HepG2 (cell line): Measurements from ENCODE around the gene DZANK1. TPM values are rescaled to one million over a fixed set of nuclear protein-coding genes. Genes with fewer than 3 reads are reported as not detected.

ENCODE experiments used
- AFF4 ChIP-seq: sonication (generic); formaldehyde crosslinking; IDR thresholded peaks from 2 replicates; pipeline ENCODE4 v1.4.0; 2020; ENCODE audit warnings: missing genetic modification reagents
- ASH2L ChIP-seq: fragments of 300-600, 200-600 bp; sonication (generic); IDR thresholded peaks from 2 replicates; pipeline ENCODE4 v1.7.0; 2017; ENCODE audit warnings: low read depth, mild to moderate bottlenecking, moderate library complexity, mixed read lengths, low read length; ENCODE audit not compliant: insufficient read length
- ELK4 ChIP-seq: sonication (generic); formaldehyde crosslinking; IDR thresholded peaks from 2 replicates; pipeline ENCODE4 v1.9.0; 2021; ENCODE audit warnings: missing genetic modification reagents, borderline replicate concordance
- FOXC1 ChIP-seq: sonication (generic); formaldehyde crosslinking; IDR thresholded peaks from 2 replicates; pipeline ENCODE4 v1.8.0; 2022; ENCODE audit warnings: mild to moderate bottlenecking, missing genetic modification reagents, borderline replicate concordance
- HNRNPK ChIP-seq: fragments of 200-400 bp; formaldehyde crosslinking; IDR thresholded peaks from 2 replicates; pipeline ENCODE4 v1.6.1; 2018; ENCODE audit warnings: low read length, low read depth, moderate library complexity, mild to moderate bottlenecking; ENCODE audit not compliant: poor library complexity, severe bottlenecking
- SRSF1 ChIP-seq: fragments of 200-400 bp; formaldehyde crosslinking; optimal IDR thresholded peaks from 2 replicates; pipeline ENCODE3; 2017; ENCODE audit warnings: mild to moderate bottlenecking, low read depth, low read length, moderate library complexity
- ZNF549 ChIP-seq: sonication (generic); formaldehyde crosslinking; IDR thresholded peaks from 2 replicates; pipeline ENCODE4 v1.5.0; 2020; ENCODE audit warnings: missing genetic modification reagents
- polyA plus RNA-seq, 8 experiments: library from polyadenylated mRNA; depleted of rRNA in 3 of 8; stranded (reverse) in 7 of 8; unstranded in 1 of 8; fragments of >200 nt; fragmentation: Illumina TruSeq in 4 of 8; extraction: Trizol in 4 of 8; gene quantifications; 2 replicates each; pipeline versions ENCODE4 v1.2.1 to v1.2.3, GENCODE V29; 2011 to 2016; ENCODE audit warnings: low read depth in 4 of 8, missing spikeins in 1 of 8, mixed read lengths in 1 of 8; ENCODE audit not compliant: insufficient read depth in 1 of 8
- total RNA-seq, 5 experiments: library from RNA; depleted of rRNA; stranded (reverse); fragments of >200 nt; fragmentation: Illumina TruSeq; extraction: Trizol; gene quantifications; 2 replicates each; pipeline ENCODE4 v1.2.3, GENCODE V29; 2016; ENCODE audit warnings: low read depth in 1 of 5
- TF ChIP-seq, protein P1 (sequence below): fragments of 450-650 bp; IDR thresholded peaks from 2 replicates; pipeline ENCODE4 v1.6.1; 2016
- TF ChIP-seq, protein P2 (sequence below): sonication (generic); formaldehyde crosslinking; IDR thresholded peaks from 2 replicates; pipeline ENCODE4 v1.4.0; 2020; ENCODE audit warnings: missing genetic modification reagents
- TF ChIP-seq, protein P3 (sequence below): sonication (generic); formaldehyde crosslinking; IDR thresholded peaks from 2 replicates; pipeline ENCODE4 v1.8.0; 2022; ENCODE audit warnings: mild to moderate bottlenecking, missing genetic modification reagents, moderate library complexity

DZANK1 gene
- total and polyA plus RNA-seq, 2 of the 13 experiments (the other 11 are each of a cell fraction or from before 2014, with no cell fraction given) = 1.6 to 3.2 TPM

- peak; percentile 89 for TF ChIP-seq FOXC1 (CRISPR knock-in tag)
- TF ChIP-seq, protein P1, sequence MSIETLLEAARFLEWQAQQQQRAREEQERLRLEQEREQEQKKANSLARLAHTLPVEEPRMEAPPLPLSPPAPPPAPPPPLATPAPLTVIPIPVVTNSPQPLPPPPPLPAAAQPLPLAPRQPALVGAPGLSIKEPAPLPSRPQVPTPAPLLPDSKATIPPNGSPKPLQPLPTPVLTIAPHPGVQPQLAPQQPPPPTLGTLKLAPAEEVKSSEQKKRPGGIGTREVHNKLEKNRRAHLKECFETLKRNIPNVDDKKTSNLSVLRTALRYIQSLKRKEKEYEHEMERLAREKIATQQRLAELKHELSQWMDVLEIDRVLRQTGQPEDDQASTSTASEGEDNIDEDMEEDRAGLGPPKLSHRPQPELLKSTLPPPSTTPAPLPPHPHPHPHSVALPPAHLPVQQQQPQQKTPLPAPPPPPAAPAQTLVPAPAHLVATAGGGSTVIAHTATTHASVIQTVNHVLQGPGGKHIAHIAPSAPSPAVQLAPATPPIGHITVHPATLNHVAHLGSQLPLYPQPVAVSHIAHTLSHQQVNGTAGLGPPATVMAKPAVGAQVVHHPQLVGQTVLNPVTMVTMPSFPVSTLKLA = peak; percentile 48; the same call in 1 of the 2 replicates
- no peak for TF ChIP-seq SRSF1
- TF ChIP-seq AFF4 (CRISPR knock-in tag) = no peak
- no peak for TF ChIP-seq ELK4 (CRISPR knock-in tag)
- TF ChIP-seq, protein P2, sequence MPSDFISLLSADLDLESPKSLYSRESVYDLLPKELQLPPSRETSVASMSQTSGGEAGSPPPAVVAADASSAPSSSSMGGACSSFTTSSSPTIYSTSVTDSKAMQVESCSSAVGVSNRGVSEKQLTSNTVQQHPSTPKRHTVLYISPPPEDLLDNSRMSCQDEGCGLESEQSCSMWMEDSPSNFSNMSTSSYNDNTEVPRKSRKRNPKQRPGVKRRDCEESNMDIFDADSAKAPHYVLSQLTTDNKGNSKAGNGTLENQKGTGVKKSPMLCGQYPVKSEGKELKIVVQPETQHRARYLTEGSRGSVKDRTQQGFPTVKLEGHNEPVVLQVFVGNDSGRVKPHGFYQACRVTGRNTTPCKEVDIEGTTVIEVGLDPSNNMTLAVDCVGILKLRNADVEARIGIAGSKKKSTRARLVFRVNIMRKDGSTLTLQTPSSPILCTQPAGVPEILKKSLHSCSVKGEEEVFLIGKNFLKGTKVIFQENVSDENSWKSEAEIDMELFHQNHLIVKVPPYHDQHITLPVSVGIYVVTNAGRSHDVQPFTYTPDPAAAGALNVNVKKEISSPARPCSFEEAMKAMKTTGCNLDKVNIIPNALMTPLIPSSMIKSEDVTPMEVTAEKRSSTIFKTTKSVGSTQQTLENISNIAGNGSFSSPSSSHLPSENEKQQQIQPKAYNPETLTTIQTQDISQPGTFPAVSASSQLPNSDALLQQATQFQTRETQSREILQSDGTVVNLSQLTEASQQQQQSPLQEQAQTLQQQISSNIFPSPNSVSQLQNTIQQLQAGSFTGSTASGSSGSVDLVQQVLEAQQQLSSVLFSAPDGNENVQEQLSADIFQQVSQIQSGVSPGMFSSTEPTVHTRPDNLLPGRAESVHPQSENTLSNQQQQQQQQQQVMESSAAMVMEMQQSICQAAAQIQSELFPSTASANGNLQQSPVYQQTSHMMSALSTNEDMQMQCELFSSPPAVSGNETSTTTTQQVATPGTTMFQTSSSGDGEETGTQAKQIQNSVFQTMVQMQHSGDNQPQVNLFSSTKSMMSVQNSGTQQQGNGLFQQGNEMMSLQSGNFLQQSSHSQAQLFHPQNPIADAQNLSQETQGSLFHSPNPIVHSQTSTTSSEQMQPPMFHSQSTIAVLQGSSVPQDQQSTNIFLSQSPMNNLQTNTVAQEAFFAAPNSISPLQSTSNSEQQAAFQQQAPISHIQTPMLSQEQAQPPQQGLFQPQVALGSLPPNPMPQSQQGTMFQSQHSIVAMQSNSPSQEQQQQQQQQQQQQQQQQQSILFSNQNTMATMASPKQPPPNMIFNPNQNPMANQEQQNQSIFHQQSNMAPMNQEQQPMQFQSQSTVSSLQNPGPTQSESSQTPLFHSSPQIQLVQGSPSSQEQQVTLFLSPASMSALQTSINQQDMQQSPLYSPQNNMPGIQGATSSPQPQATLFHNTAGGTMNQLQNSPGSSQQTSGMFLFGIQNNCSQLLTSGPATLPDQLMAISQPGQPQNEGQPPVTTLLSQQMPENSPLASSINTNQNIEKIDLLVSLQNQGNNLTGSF = peak; percentile 67; the same call in 1 of the 2 replicates
- TF ChIP-seq, protein P3, sequence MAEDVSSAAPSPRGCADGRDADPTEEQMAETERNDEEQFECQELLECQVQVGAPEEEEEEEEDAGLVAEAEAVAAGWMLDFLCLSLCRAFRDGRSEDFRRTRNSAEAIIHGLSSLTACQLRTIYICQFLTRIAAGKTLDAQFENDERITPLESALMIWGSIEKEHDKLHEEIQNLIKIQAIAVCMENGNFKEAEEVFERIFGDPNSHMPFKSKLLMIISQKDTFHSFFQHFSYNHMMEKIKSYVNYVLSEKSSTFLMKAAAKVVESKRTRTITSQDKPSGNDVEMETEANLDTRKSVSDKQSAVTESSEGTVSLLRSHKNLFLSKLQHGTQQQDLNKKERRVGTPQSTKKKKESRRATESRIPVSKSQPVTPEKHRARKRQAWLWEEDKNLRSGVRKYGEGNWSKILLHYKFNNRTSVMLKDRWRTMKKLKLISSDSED (CRISPR knock-in tag) = no peak
- TF ChIP-seq HNRNPK = no peak
- TF ChIP-seq ASH2L = peak; percentile 100
- 0 out of 2 replicates have a peak, but pooled peaks have one; percentile 11 for TF ChIP-seq ZNF549
Measured at GRCh38 chr20:18466894-18467730, at the start of gene DZANK1, which contains the start of gene POLR3F (continued).
